OCI-LY7 (cell line): ENCODE measurements around the gene PLN. TPM values are rescaled to one million over a fixed set of nuclear protein-coding genes. Genes with fewer than 3 reads are reported as not detected.

Experiments used
- BruUV-seq: library from RNA; stranded (reverse); fragments of 400-500 nt; replicated peaks from 2 replicates; lab custom pipeline; 2021; lab: Mats Ljungman, UMichigan
- CTCF ChIA-PET: fragments of 300-600 bp; sonication (Branson Sonifier 250); formaldehyde crosslinking; loops from one replicate; lab custom pipeline; 2022; ENCODE audit warnings: antibody characterized with exemption; ENCODE audit not compliant: unreplicated experiment; lab: Charles Lee
- POLR2A ChIA-PET: fragments of 300-600 bp; sonication (Branson Sonifier 250); formaldehyde crosslinking; loops from one replicate; lab custom pipeline; 2022; ENCODE audit warnings: antibody characterized with exemption; lab: Charles Lee
- DNase-seq: peaks from one replicate; pipeline ENCODE4 v3.0.0-alpha.2; 2015; ENCODE audit warnings: low spot score
- H2AFZ ChIP-seq: fragments of 200-600 bp; sonication (generic), shearing (Covaris generic); 2 replicates; pipeline ENCODE4 v1.6.1; 2014; ENCODE audit warnings: mild to moderate bottlenecking, antibody characterized with exemption, low read length, moderate library complexity
- H3K27ac ChIP-seq: fragments of 200-600 bp; sonication (generic); 2 replicates; pipeline ENCODE4 v1.5.1; 2014; ENCODE audit warnings: mixed run types, low read depth, mild to moderate bottlenecking, moderate library complexity, low read length, inconsistent platforms; ENCODE audit not compliant: poor library complexity, severe bottlenecking
- H3K36me3 ChIP-seq: fragments of 200-600 bp; sonication (generic); 2 replicates; pipeline ENCODE4 v1.6.1; 2014; ENCODE audit warnings: mild to moderate bottlenecking, antibody characterized with exemption, low read length, moderate library complexity, mixed read lengths; ENCODE audit not compliant: insufficient read depth
- H3K4me1 ChIP-seq: fragments of 200-600 bp; sonication (generic); 2 replicates; pipeline ENCODE4 v1.5.1; 2014; ENCODE audit warnings: mild to moderate bottlenecking, low read length; ENCODE audit not compliant: insufficient read depth, poor library complexity, severe bottlenecking
- H3K4me2 ChIP-seq: fragments of 200-600 bp; sonication (generic); 2 replicates; pipeline ENCODE4 v1.6.1; 2014; ENCODE audit warnings: mild to moderate bottlenecking, low read length
- H3K4me3 ChIP-seq: fragments of 200-600 bp; sonication (generic); 2 replicates; pipeline ENCODE4 v1.5.1; 2014; ENCODE audit warnings: mild to moderate bottlenecking, low read depth, low read length; ENCODE audit not compliant: poor library complexity, severe bottlenecking
- H3K79me2 ChIP-seq: fragments of 200-600 bp; sonication (generic); 2 replicates; pipeline ENCODE4 v1.6.1; 2016; ENCODE audit warnings: low read depth, mild to moderate bottlenecking, low read length, moderate library complexity, mixed read lengths; ENCODE audit not compliant: insufficient read depth
- H3K9me2 ChIP-seq: fragments of 200-600 bp; sonication (generic); 2 replicates; pipeline ENCODE4 v1.6.1; 2016; ENCODE audit warnings: mild to moderate bottlenecking, low read length, mixed read lengths; ENCODE audit not compliant: insufficient read depth
- H3K9me3 ChIP-seq: fragments of 200-600 bp; sonication (generic); 2 replicates; pipeline ENCODE4 v1.6.1; 2014; ENCODE audit warnings: mild to moderate bottlenecking, mixed run types, low read length, mixed read lengths
- H4K20me1 ChIP-seq: fragments of 200-600 bp; sonication (generic); 2 replicates; pipeline ENCODE4 v1.6.1; 2014; ENCODE audit warnings: mild to moderate bottlenecking, antibody characterized with exemption, low read length, moderate library complexity, mixed read lengths; ENCODE audit not compliant: insufficient read depth
- EZH2phosphoT487 ChIP-seq: fragments of 200-600 bp; sonication (generic); IDR thresholded peaks from 2 replicates; pipeline ENCODE4 v1.6.1; 2018; ENCODE audit warnings: low read depth, borderline replicate concordance, mild to moderate bottlenecking, mixed run types, antibody characterized with exemption, low read length, moderate library complexity, mixed read lengths
- intact Hi-C: fragments of 100-400 bp; cut with micrococcal nuclease; formaldehyde crosslinking; loops from one replicate; pipeline ENCODE4 v1.10.0; 2022; ENCODE audit not compliant: unreplicated experiment
- total RNA-seq, 2 experiments: library from RNA; depleted of rRNA in 1 of 2; stranded (reverse); fragments of >200 nt in 1 of 2; shearing (Covaris generic) in 1 of 2; gene quantifications; 2 replicates each; pipeline ENCODE4 v1.2.3, GENCODE V29; 2014 to 2022
- TF ChIP-seq, protein P1 (sequence below): fragments of 200-600 bp; sonication (generic); conservative IDR thresholded peaks from 2 replicates; pipeline ENCODE4 v1.5.1; 2014; ENCODE audit warnings: mild to moderate bottlenecking, antibody characterized with exemption, low read length, moderate library complexity, mixed read lengths

Gene PLN
- total RNA-seq, 2 experiments from 2014 or later, result not detected

DNA sequence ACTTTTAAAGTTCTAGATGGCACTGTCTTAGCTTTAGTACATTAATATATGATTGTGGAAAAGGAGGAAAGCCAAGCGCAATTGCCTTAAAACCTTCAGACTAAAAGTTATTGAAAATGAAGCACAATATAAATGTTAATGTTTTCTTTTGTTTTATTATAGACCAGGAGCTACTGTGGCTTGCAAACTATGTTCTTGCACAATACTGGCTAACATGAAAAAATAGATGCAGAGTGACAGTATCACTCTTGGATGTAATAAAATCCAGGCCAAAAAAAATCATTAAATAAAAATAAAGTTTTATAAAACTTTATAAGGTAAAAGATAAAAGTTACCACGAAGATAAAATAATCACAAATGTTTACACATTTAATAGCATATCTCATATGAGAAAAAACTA is 18.3 kb upstream of the PLN start:
- Histone ChIP-seq H3K27ac (no peak overlapping the region), H3K9me3 (no peaks in the 10 kb centered on the region), H3K4me2 (no peak overlapping the region), H2AFZ (no peak overlapping the region), H3K4me1 (no peaks in the 10 kb centered on the region), H4K20me1 (0 out of 2 replicates have a peak, but pooled peaks cover 5% of the 10 kb centered on the region), H3K4me3 (no peak overlapping the region), H3K79me2 (no peaks in the 10 kb centered on the region), H3K9me2 (no peaks in the 10 kb centered on the region), H3K36me3 (no peaks in the 10 kb centered on the region)
- no TSS peak for BruUV-seq
- CTCF ChIA-PET, result no interaction called here
- intact Hi-C loops, result no loop called here
- TF ChIP-seq, protein P1, sequence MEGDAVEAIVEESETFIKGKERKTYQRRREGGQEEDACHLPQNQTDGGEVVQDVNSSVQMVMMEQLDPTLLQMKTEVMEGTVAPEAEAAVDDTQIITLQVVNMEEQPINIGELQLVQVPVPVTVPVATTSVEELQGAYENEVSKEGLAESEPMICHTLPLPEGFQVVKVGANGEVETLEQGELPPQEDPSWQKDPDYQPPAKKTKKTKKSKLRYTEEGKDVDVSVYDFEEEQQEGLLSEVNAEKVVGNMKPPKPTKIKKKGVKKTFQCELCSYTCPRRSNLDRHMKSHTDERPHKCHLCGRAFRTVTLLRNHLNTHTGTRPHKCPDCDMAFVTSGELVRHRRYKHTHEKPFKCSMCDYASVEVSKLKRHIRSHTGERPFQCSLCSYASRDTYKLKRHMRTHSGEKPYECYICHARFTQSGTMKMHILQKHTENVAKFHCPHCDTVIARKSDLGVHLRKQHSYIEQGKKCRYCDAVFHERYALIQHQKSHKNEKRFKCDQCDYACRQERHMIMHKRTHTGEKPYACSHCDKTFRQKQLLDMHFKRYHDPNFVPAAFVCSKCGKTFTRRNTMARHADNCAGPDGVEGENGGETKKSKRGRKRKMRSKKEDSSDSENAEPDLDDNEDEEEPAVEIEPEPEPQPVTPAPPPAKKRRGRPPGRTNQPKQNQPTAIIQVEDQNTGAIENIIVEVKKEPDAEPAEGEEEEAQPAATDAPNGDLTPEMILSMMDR, result no peak
- TF ChIP-seq EZH2phosphoT487, result no peak
- DNase-seq, result no peak
- POLR2A ChIA-PET, result no interaction called here

DNA sequence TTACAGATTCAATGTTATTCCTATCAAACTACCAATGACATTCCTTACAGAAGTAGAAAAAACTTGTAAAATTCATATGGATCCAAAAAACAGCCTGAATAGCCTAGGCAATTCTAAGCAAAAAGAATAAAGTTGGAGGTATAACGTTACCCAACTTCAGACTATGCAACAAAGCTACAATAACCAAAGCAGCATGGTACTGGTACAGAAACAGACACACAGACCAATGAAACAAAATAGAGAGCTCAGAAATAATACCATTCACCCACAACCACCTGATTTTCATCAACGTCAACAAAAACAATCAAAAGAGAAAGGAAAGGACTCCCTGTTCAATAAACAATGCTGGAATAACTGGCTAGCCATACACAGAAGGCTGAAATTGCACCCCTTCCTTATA is 17.2 kb upstream of the PLN start:
- Histone ChIP-seq H3K9me2 (no peaks in the 10 kb centered on the region), H3K9me3 (no peaks in the 10 kb centered on the region), H3K27ac (no peak overlapping the region), H4K20me1 (no peaks in the 10 kb centered on the region), H3K36me3 (no peaks in the 10 kb centered on the region), H2AFZ (no peak overlapping the region), H3K4me1 (no peaks in the 10 kb centered on the region), H3K4me2 (no peak overlapping the region), H3K79me2 (no peaks in the 10 kb centered on the region), H3K4me3 (no peak overlapping the region)
- no peak for DNase-seq
- POLR2A ChIA-PET, result no interaction called here
- BruUV-seq, result no TSS peak
- TF ChIP-seq, protein P1, result no peak
- TF ChIP-seq EZH2phosphoT487, result no peak
- CTCF ChIA-PET, result no interaction called here
- intact Hi-C loops, result no loop called here

DNA sequence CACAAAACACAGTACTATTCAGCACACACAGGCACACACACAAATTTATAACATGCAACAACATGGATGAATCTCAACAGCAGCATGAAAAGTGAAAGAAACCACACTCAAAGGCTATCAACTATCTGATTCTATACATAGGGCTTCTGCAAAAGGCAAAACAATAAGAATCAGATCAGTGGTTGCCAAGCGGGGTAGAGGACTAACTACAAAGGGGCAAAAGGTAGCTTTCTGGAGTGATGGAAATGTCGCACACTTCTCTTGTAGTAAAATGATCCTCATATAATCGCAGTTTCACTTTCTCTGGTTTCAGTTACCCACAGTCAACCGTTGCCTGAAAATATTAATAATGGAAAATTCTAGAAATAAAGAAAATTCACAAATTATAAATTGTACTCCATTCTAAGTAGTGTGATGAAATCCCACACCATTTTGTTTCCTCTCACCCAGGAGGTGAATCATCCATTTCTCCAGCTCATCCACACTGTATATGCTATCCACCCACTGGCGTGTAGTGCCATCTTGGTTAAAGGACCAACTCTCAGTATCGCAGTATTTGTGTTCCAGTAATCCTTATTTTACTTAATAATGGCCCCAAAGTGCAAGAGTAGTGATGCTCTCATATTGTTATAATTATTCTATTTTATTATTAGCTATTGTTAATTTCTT is 12.8 kb upstream of the PLN start:
- no peak for DNase-seq
- no TSS peak for BruUV-seq
- no peak overlapping the region for H2AFZ ChIP-seq
- no peaks in the 10 kb centered on the region for H3K79me2 ChIP-seq
- TF ChIP-seq, protein P1, result no peak
- no peak for TF ChIP-seq EZH2phosphoT487
- H3K36me3 ChIP-seq, result no peaks in the 10 kb centered on the region
- intact Hi-C loops, result no loop called here
- H3K4me1 ChIP-seq, result no peaks in the 10 kb centered on the region
- ChIA-PET POLR2A (interaction anchor here (1.0 kb wide), 1 partner anchor 10 kb away, joined by 3 read pairs; no protein-coding TSS in a partner anchor), CTCF (no interaction called here)
- no peaks in the 10 kb centered on the region; the same call in 1 of the 2 replicates for H4K20me1 ChIP-seq
- no peaks in the 10 kb centered on the region for H3K9me3 ChIP-seq
- H3K9me2 ChIP-seq, result no peaks in the 10 kb centered on the region
- no peak overlapping the region for H3K4me3 ChIP-seq
- no peak overlapping the region for H3K4me2 ChIP-seq
- H3K27ac ChIP-seq, result no peak overlapping the region
